AG09309 (cell line): Measurements from ENCODE around the gene IQCF5.

ENCODE experiments used
- DNase-seq: peaks from one replicate; pipeline ENCODE4 v3.0.0-alpha.2; 2010; ENCODE audit warnings: low read depth
- H3K4me3 ChIP-seq: 2 replicates; pipeline ENCODE4 v1.5.1; 2011; ENCODE audit warnings: mild to moderate bottlenecking, low read depth, low read length, moderate library complexity; ENCODE audit not compliant: control insufficient read depth
- TF ChIP-seq, protein P1 (sequence below): IDR thresholded peaks from 2 replicates; pipeline ENCODE4 v1.5.1; 2011; ENCODE audit warnings: mild to moderate bottlenecking, low read depth, low read length, inconsistent platforms; ENCODE audit not compliant: insufficient read depth, control insufficient read depth; ENCODE audit errors: missing control alignments

IQCF5 gene

GRCh38 chr3:51830836-51831385 is 44.5 kb downstream of the IQCF5 start:
- TF ChIP-seq, protein P1, sequence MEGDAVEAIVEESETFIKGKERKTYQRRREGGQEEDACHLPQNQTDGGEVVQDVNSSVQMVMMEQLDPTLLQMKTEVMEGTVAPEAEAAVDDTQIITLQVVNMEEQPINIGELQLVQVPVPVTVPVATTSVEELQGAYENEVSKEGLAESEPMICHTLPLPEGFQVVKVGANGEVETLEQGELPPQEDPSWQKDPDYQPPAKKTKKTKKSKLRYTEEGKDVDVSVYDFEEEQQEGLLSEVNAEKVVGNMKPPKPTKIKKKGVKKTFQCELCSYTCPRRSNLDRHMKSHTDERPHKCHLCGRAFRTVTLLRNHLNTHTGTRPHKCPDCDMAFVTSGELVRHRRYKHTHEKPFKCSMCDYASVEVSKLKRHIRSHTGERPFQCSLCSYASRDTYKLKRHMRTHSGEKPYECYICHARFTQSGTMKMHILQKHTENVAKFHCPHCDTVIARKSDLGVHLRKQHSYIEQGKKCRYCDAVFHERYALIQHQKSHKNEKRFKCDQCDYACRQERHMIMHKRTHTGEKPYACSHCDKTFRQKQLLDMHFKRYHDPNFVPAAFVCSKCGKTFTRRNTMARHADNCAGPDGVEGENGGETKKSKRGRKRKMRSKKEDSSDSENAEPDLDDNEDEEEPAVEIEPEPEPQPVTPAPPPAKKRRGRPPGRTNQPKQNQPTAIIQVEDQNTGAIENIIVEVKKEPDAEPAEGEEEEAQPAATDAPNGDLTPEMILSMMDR, result no peak
- no peak overlapping the region for H3K4me3 ChIP-seq
- no peak for DNase-seq

DNA sequence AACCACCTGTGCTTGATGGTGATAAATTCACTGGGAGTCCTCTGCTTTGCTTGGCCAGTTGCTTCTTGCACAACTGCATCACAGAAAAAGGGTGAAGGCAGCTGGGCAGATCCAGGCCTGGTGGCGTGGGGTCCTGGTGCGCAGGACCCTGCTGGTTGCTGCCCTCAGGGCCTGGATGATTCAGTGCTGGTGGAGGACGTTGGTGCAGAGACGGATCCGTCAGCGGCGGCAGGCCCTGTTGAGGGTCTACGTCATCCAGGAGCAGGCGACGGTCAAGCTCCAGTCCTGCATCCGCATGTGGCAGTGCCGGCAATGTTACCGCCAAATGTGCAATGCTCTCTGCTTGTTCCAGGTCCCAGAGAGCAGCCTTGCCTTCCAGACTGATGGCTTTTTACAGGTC is 45.1 kb downstream of the IQCF5 start:
- DNase-seq, result no peak
- no peak overlapping the region for H3K4me3 ChIP-seq
- TF ChIP-seq, protein P1, result no peak

DNA sequence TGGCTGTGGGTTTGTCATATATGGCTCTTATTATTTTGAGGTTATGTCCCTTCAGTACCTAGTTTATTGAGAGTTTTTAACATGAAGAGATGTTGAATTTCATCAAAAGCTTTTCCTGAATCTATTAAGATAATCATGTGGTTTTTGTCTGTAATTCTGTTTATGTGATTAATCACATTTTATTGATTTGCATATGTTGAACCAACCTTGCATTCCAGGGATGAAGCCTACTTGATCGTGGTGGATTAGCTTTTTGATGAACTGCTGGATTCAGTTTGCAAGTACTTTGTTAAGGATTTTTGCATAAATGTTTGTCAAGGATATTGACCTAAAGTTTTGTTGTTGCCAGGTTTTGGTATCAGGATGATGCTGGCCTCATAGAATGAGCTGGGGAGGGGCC is 47.1 kb downstream of the IQCF5 start:
- TF ChIP-seq, protein P1, result no peak
- no peak for DNase-seq
- no peak overlapping the region for H3K4me3 ChIP-seq
